ENCODE results near the gene TSTD1.
"Not testable (repeated sequence)": the region's sequence is repeated elsewhere in the genome, so short reads cannot be mapped to it uniquely, and the experiment has no call there.

The TSTD1 gene

GRCh38 chr1:161069241-161069640 is 30.5 kb upstream of the TSTD1 start:
- DNase-seq (ENCODE audit: low read depth in 2 of 2) = no peak

- peak; percentile 68 to 77 for DNase-seq (ENCODE audit: low read depth in 2 of 2)
These were observed 29.8 kb upstream of the TSTD1 start for GRCh38 chr1:161068306-161069234.

GRCh38 chr1:161066694-161067093 is 27.9 kb upstream of the TSTD1 start:
- no peak for DNase-seq (ENCODE audit: low read depth in 2 of 2)

- DNase-seq (ENCODE audit: low read depth in 2 of 2) = not testable (repeated sequence)
These were observed 26.9 kb upstream of the TSTD1 start for GRCh38 chr1:161065681-161066080.

GRCh38 chr1:161063936-161064335 is 25.2 kb upstream of the TSTD1 start:
- DNase-seq (ENCODE audit: low read depth in 2 of 2) = not testable (repeated sequence)

GRCh38 chr1:161061419-161061818 is 22.7 kb upstream of the TSTD1 start:
- DNase-seq (ENCODE audit: low read depth in 2 of 2) = no peak

GRCh38 chr1:161059293-161059692 is 20.5 kb upstream of the TSTD1 start:
- DNase-seq (ENCODE audit: low read depth in 2 of 2) = no peak

GRCh38 chr1:161054805-161055204 is 16.0 kb upstream of the TSTD1 start:
- no peak for DNase-seq (ENCODE audit: low read depth in 2 of 2)

GRCh38 chr1:161054232-161054631 is 15.5 kb upstream of the TSTD1 start:
- no peak for DNase-seq (ENCODE audit: low read depth in 2 of 2)

- no peak for DNase-seq (ENCODE audit: low read depth in 2 of 2)
These were observed 14.1 kb upstream of the TSTD1 start for GRCh38 chr1:161052899-161053298.

GRCh38 chr1:161051219-161051618 is 12.5 kb upstream of the TSTD1 start:
- DNase-seq (ENCODE audit: low read depth in 2 of 2) = no peak

GRCh38 chr1:161048949-161049722 is 10.4 kb upstream of the TSTD1 start:
- DNase-seq (ENCODE audit: low read depth in 2 of 2) = no peak

- DNase-seq (ENCODE audit: low read depth in 2 of 2) = no peak
These were observed 9.0 kb upstream of the TSTD1 start for GRCh38 chr1:161047436-161048420.

- no peak for DNase-seq (ENCODE audit: low read depth in 2 of 2)
These were observed 8.0 kb upstream of the TSTD1 start for GRCh38 chr1:161046605-161047228.

GRCh38 chr1:161045736-161046604 is 7.2 kb upstream of the TSTD1 start, which contains the start of gene USF1:
TSS of gene USF1 (minus strand) at chr1:161045977. CDS start at chr1:161043275, 2,702 bp downstream.
- peak; percentile 79 to 89 for DNase-seq (ENCODE audit: low read depth in 2 of 2)

GRCh38 chr1:161044908-161045735 is 6.4 kb upstream of the TSTD1 start:
- peak in 1 of 2 donors; percentile 54 for DNase-seq (ENCODE audit: low read depth in 2 of 2)

GRCh38 chr1:161044535-161044907 is 5.8 kb upstream of the TSTD1 start:
- no peak for DNase-seq (ENCODE audit: low read depth in 2 of 2)

- DNase-seq (ENCODE audit: low read depth in 2 of 2) = no peak
These were observed 782 bp upstream of the TSTD1 start for GRCh38 chr1:161039546-161039945.

GRCh38 chr1:161039154-161039545 is 386 bp upstream of the TSTD1 start:
- no peak for DNase-seq (ENCODE audit: low read depth in 2 of 2)

All from stimulated activated CD8-positive, alpha-beta memory T cell treated with anti-CD3 and anti-CD28 coated beads, Interleukin-2, amount 100 ng/mL, for 48 hours (primary cell).